MM.1S (cell line): ENCODE measurements around the gene KLHDC3.

Source experiments
- DNase-seq: peaks from one replicate; pipeline ENCODE4 v3.0.0-alpha.2; 2015
- H2AFZ ChIP-seq: fragments of 300-600 bp; sonication (generic); 2 replicates; pipeline ENCODE4 v1.6.0; 2016; ENCODE audit warnings: antibody characterized with exemption, low read length
- H3F3A ChIP-seq: fragments of 300-600 bp; sonication (generic); 2 replicates; pipeline ENCODE4 v1.6.1; 2016; ENCODE audit warnings: mild to moderate bottlenecking, antibody characterized with exemption, low read length, moderate library complexity, mixed read lengths; ENCODE audit not compliant: insufficient read depth
- H3K27ac ChIP-seq: fragments of 300-600 bp; sonication (generic); 2 replicates; pipeline ENCODE4 v1.5.1; 2016; ENCODE audit warnings: mild to moderate bottlenecking, low read length
- H3K27me3 ChIP-seq: fragments of 300-600 bp; sonication (generic); replicated peaks from 2 replicates; pipeline ENCODE4 v1.6.0; 2016; ENCODE audit warnings: low read length; ENCODE audit not compliant: insufficient read depth
- H3K36me3 ChIP-seq: fragments of 300-600 bp; sonication (generic); replicated peaks from 2 replicates; pipeline ENCODE4 v1.6.1; 2016; ENCODE audit warnings: mild to moderate bottlenecking, low read length, mixed read lengths; ENCODE audit not compliant: insufficient read depth
- H3K4me1 ChIP-seq: fragments of 300-600 bp; sonication (generic); 2 replicates; pipeline ENCODE4 v1.6.1; 2016; ENCODE audit warnings: low read length, mixed read lengths
- H3K4me2 ChIP-seq: fragments of 300-600 bp; sonication (generic); 2 replicates; pipeline ENCODE4 v1.6.0; 2016; ENCODE audit warnings: low read depth, low read length
- H3K4me3 ChIP-seq: fragments of 300-600 bp; sonication (generic); 2 replicates; pipeline ENCODE4 v1.5.1; 2016; ENCODE audit warnings: low read length, mixed read lengths
- H3K79me2 ChIP-seq: fragments of 300-600 bp; sonication (generic); 2 replicates; pipeline ENCODE4 v1.6.1; 2016; ENCODE audit warnings: mixed run types, low read length, mixed read lengths
- H3K9ac ChIP-seq: fragments of 300-600 bp; sonication (generic); 2 replicates; pipeline ENCODE4 v1.6.1; 2016; ENCODE audit warnings: low read length, mixed read lengths
- H3K9me2 ChIP-seq: fragments of 300-600 bp; sonication (generic); replicated peaks from 2 replicates; pipeline ENCODE4 v1.6.1; 2016; ENCODE audit warnings: mild to moderate bottlenecking, low read length, mixed read lengths; ENCODE audit not compliant: insufficient read depth
- H3K9me3 ChIP-seq: fragments of 300-600 bp; sonication (generic); replicated peaks from 2 replicates; pipeline ENCODE4 v1.6.1; 2016; ENCODE audit warnings: mild to moderate bottlenecking, low read length, mixed read lengths; ENCODE audit not compliant: insufficient read depth
- H4K20me1 ChIP-seq: fragments of 300-600 bp; sonication (generic); 2 replicates; pipeline ENCODE4 v1.6.1; 2016; ENCODE audit warnings: mild to moderate bottlenecking, low read length, moderate library complexity, mixed read lengths; ENCODE audit not compliant: insufficient read depth
- CTCF ChIP-seq: fragments of 300-600 bp; sonication (generic); IDR thresholded peaks from 2 replicates; pipeline ENCODE4 v1.5.1; 2016; ENCODE audit warnings: antibody characterized with exemption, low read length, mixed read lengths
- EZH2 ChIP-seq: fragments of 300-600 bp; sonication (generic); optimal IDR thresholded peaks from 2 replicates; pipeline ENCODE3; 2017; ENCODE audit warnings: low read depth, mild to moderate bottlenecking, antibody characterized with exemption, low read length, mixed read lengths
- EZH2phosphoT487 ChIP-seq: fragments of 300-600 bp; sonication (generic); IDR thresholded peaks from 2 replicates; pipeline ENCODE4 v1.6.1; 2018; ENCODE audit warnings: antibody characterized with exemption, low read length

The KLHDC3 gene

GRCh38 chr6:42979523-42980177 is 34.4 kb upstream of the KLHDC3 start:
- Histone ChIP-seq H3K36me3 (no peaks in the 10 kb centered on the region), H3K27ac (peak overlapping the region; percentile 40; the same call in 1 of the 2 replicates), H3K27me3 (no peaks in the 10 kb centered on the region), H2AFZ (peak overlapping the region; percentile 79), H3F3A (0 out of 2 replicates have a peak, but pooled peaks cover 5% of the 10 kb centered on the region), H3K79me2 (peaks cover 19% of the 10 kb centered on the region), H4K20me1 (no peaks in the 10 kb centered on the region), H3K9ac (peak overlapping the region; percentile 83; the same call in 1 of the 2 replicates), H3K4me3 (peak overlapping the region; percentile 97), H3K4me2 (peak overlapping the region; percentile 76), H3K9me3 (no peaks in the 10 kb centered on the region), H3K4me1 (peaks cover 12% of the 10 kb centered on the region), H3K9me2 (no peaks in the 10 kb centered on the region)
- no peak for TF ChIP-seq EZH2
- no peak for TF ChIP-seq CTCF
- no peak for TF ChIP-seq EZH2phosphoT487
- peak; percentile 35 for DNase-seq

GRCh38 chr6:42981836-42982235 is 32.2 kb upstream of the KLHDC3 start:
- no peaks in the 10 kb centered on the region for H3K36me3 ChIP-seq
- H3K27me3 ChIP-seq, result no peaks in the 10 kb centered on the region
- no peak overlapping the region for H3K27ac ChIP-seq
- peaks cover 12% of the 10 kb centered on the region for H3K4me1 ChIP-seq
- H3K9ac ChIP-seq, result no peak overlapping the region
- no peak for TF ChIP-seq CTCF
- TF ChIP-seq EZH2, result no peak
- TF ChIP-seq EZH2phosphoT487, result no peak
- H3K79me2 ChIP-seq, result peaks cover 35% of the 10 kb centered on the region
- no peak overlapping the region for H2AFZ ChIP-seq
- H3K4me2 ChIP-seq, result no peak overlapping the region
- no peaks in the 10 kb centered on the region for H4K20me1 ChIP-seq
- H3K4me3 ChIP-seq, result no peak overlapping the region
- DNase-seq, result no peak
- no peaks in the 10 kb centered on the region for H3K9me2 ChIP-seq
- 0 out of 2 replicates have a peak, but pooled peaks cover 5% of the 10 kb centered on the region for H3F3A ChIP-seq
- no peaks in the 10 kb centered on the region for H3K9me3 ChIP-seq

- Histone ChIP-seq H3K27ac (no peak within 1 kb of the TSS), H3K9ac (peak within 1 kb of the TSS; percentile 75), H3K36me3 (no peaks in the 10 kb centered on the region), H4K20me1 (no peaks in the 10 kb centered on the region), H3K4me2 (peak within 1 kb of the TSS; percentile 89), H3K27me3 (no peaks in the 10 kb centered on the region), H3F3A (0 out of 2 replicates have a peak, but pooled peaks cover 5% of the 10 kb centered on the region), H2AFZ (peak within 1 kb of the TSS; percentile 78), H3K4me1 (peaks cover 9% of the 10 kb centered on the region), H3K79me2 (peaks cover 22% of the 10 kb centered on the region), H3K9me2 (no peaks in the 10 kb centered on the region), H3K9me3 (no peaks in the 10 kb centered on the region), H3K4me3 (peak within 1 kb of the TSS; percentile 81)
- peak; percentile 98 for DNase-seq
- TF ChIP-seq CTCF, result no peak
- no peak for TF ChIP-seq EZH2phosphoT487
- no peak for TF ChIP-seq EZH2
Measured at GRCh38 chr6:42984001-42984923, 29.8 kb upstream of the KLHDC3 start, which contains the start of gene PPP2R5D. TSS of gene PPP2R5D (plus strand) at chr6:42984570. CDS start at chr6:42984678, 108 bp downstream.
